Measurements from ENCODE around the gene DCLK1. TPM values are rescaled to one million over a fixed set of nuclear protein-coding genes. Genes with fewer than 3 reads are reported as not detected.

DCLK1 gene
- total and polyA plus RNA-seq, 4 donors: 2.6 to 47.4 (median 13.9) TPM

- intact Hi-C loops (cut with DNase I): loop anchor here in 1 of 2 donors (10.0 kb wide), 1 partner anchor 168 kb away; no protein-coding TSS in a partner anchor
- no peaks in the 10 kb centered on the region for H3K4me1 ChIP-seq (ENCODE audit: control insufficient read depth in 1 of 2, insufficient read depth in 2 of 2, low read length in 2 of 2)
- no peaks in the 10 kb centered on the region for H3K36me3 ChIP-seq (ENCODE audit: control insufficient read depth in 1 of 2, insufficient read depth in 2 of 2, low read length in 1 of 2)
- H3K27ac ChIP-seq (ENCODE audit: low read depth in 1 of 2, low read length in 2 of 2): no peak overlapping the region
- H3K9me3 ChIP-seq (ENCODE audit: control insufficient read depth, low read length): no peaks in the 10 kb centered on the region
- WGBS, 2 donors: 51 to 56% methylated on average over 9 of the region's 9 CpGs
- H3K4me3 ChIP-seq (ENCODE audit: low read length in 2 of 2): no peak overlapping the region
- H3K27me3 ChIP-seq (ENCODE audit: control insufficient read depth in 1 of 2, insufficient read depth in 2 of 2, low read length in 1 of 2): no peaks in the 10 kb centered on the region
- no peak for DNase-seq
- ATAC-seq (ENCODE audit: low FRiP score): no peak
These were observed 244.7 kb downstream of the DCLK1 start for GRCh38 chr13:35886332-35887114.

- intact Hi-C loops (cut with DNase I): loop anchor here in 1 of 2 donors (10.0 kb wide), 1 partner anchor 171 kb away; no protein-coding TSS in a partner anchor
- H3K4me3 ChIP-seq (ENCODE audit: low read length in 2 of 2): no peak overlapping the region
- H3K9me3 ChIP-seq (ENCODE audit: control insufficient read depth, low read length): no peaks in the 10 kb centered on the region
- no peaks in the 10 kb centered on the region for H3K27me3 ChIP-seq (ENCODE audit: control insufficient read depth in 1 of 2, insufficient read depth in 2 of 2, low read length in 1 of 2)
- H3K27ac ChIP-seq (ENCODE audit: low read depth in 1 of 2, low read length in 2 of 2): no peak overlapping the region
- DNase-seq (no peak), ATAC-seq (ENCODE audit: low FRiP score) (no peak)
- H3K36me3 ChIP-seq (ENCODE audit: control insufficient read depth in 1 of 2, insufficient read depth in 2 of 2, low read length in 1 of 2): no peaks in the 10 kb centered on the region
- H3K4me1 ChIP-seq (ENCODE audit: control insufficient read depth in 1 of 2, insufficient read depth in 2 of 2, low read length in 2 of 2): peaks cover 0 to 2% of the 10 kb centered on the region in 2 donors
- 91 to 95% methylated on average over 4 of the region's 4 CpGs for WGBS, 2 donors
These were observed 246.9 kb downstream of the DCLK1 start for GRCh38 chr13:35884211-35884760.

- no peak overlapping the region for H3K27ac ChIP-seq (ENCODE audit: low read depth in 1 of 2, low read length in 2 of 2)
- H3K4me3 ChIP-seq (ENCODE audit: low read length in 2 of 2): no peak overlapping the region
- H3K27me3 ChIP-seq (ENCODE audit: control insufficient read depth in 1 of 2, insufficient read depth in 2 of 2, low read length in 1 of 2): no peaks in the 10 kb centered on the region
- peaks cover 0 to 2% of the 10 kb centered on the region in 2 donors for H3K4me1 ChIP-seq (ENCODE audit: control insufficient read depth in 1 of 2, insufficient read depth in 2 of 2, low read length in 2 of 2)
- 55 to 63% methylated on average over 10 of the region's 10 CpGs for WGBS, 2 donors
- DNase-seq: no peak
- no peaks in the 10 kb centered on the region for H3K9me3 ChIP-seq (ENCODE audit: control insufficient read depth, low read length)
- intact Hi-C loops (cut with DNase I): loop anchor here in 1 of 2 donors (10.0 kb wide), 1 partner anchor 172 kb away; no protein-coding TSS in a partner anchor
- H3K36me3 ChIP-seq (ENCODE audit: control insufficient read depth in 1 of 2, insufficient read depth in 2 of 2, low read length in 1 of 2): no peaks in the 10 kb centered on the region
- ATAC-seq (ENCODE audit: low FRiP score): no peak
These were observed 248.3 kb downstream of the DCLK1 start for GRCh38 chr13:35882722-35883497.

- H3K4me1 ChIP-seq (ENCODE audit: control insufficient read depth in 1 of 2, insufficient read depth in 2 of 2, low read length in 2 of 2): peaks cover 0 to 2% of the 10 kb centered on the region in 2 donors
- ATAC-seq (ENCODE audit: low FRiP score): peak; percentile 39
- H3K27ac ChIP-seq (ENCODE audit: low read depth in 1 of 2, low read length in 2 of 2): no peak overlapping the region
These were observed 249.8 kb downstream of the DCLK1 start for GRCh38 chr13:35881360-35881759.

GRCh38 chr13:35879111-35879510 lies 252.1 kb downstream of the DCLK1 start:
- Histone ChIP-seq H3K36me3 (ENCODE audit: control insufficient read depth in 1 of 2, insufficient read depth in 2 of 2, low read length in 1 of 2) (no peaks in the 10 kb centered on the region), H3K27me3 (ENCODE audit: control insufficient read depth in 1 of 2, insufficient read depth in 2 of 2, low read length in 1 of 2) (no peaks in the 10 kb centered on the region), H3K9me3 (ENCODE audit: control insufficient read depth, low read length) (no peaks in the 10 kb centered on the region), H3K4me3 (ENCODE audit: low read length in 2 of 2) (no peak overlapping the region), H3K4me1 (ENCODE audit: control insufficient read depth in 1 of 2, insufficient read depth in 2 of 2, low read length in 2 of 2) (peaks cover 0 to 2% of the 10 kb centered on the region in 2 donors), H3K27ac (ENCODE audit: low read depth in 1 of 2, low read length in 2 of 2) (no peak overlapping the region)
- intact Hi-C loops (cut with DNase I): no loop called here
- DNase-seq: no peak
- no peak for ATAC-seq (ENCODE audit: low FRiP score)
- WGBS, 2 donors: 81 to 88% methylated on average over 4 of the region's 4 CpGs

More at GRCh38 chr13:35881360-35881759, 249.8 kb downstream of the DCLK1 start:
- 5 to 14% methylated on average over 1 of the region's 1 CpG for WGBS, 2 donors
- Histone ChIP-seq H3K36me3 (ENCODE audit: control insufficient read depth in 1 of 2, insufficient read depth in 2 of 2, low read length in 1 of 2) (no peaks in the 10 kb centered on the region), H3K4me3 (ENCODE audit: low read length in 2 of 2) (no peak overlapping the region), H3K27me3 (ENCODE audit: control insufficient read depth in 1 of 2, insufficient read depth in 2 of 2, low read length in 1 of 2) (no peaks in the 10 kb centered on the region), H3K9me3 (ENCODE audit: control insufficient read depth, low read length) (no peaks in the 10 kb centered on the region)
- no peak for DNase-seq
- intact Hi-C loops (cut with DNase I): loop anchor here in 1 of 2 donors (10.0 kb wide), 1 partner anchor 173 kb away; no protein-coding TSS in a partner anchor

GRCh38 chr13:35876601-35877000 lies 254.6 kb downstream of the DCLK1 start:
- no peak overlapping the region for H3K27ac ChIP-seq (ENCODE audit: low read depth in 1 of 2, low read length in 2 of 2)

GRCh38 chr13:35874704-35875103 lies 256.5 kb downstream of the DCLK1 start:
- H3K27me3 ChIP-seq (ENCODE audit: control insufficient read depth in 1 of 2, insufficient read depth in 2 of 2, low read length in 1 of 2): no peaks in the 10 kb centered on the region
- no peak overlapping the region for H3K27ac ChIP-seq (ENCODE audit: low read depth in 1 of 2, low read length in 2 of 2)
- peak; percentile 66 for ATAC-seq (ENCODE audit: low FRiP score)
- intact Hi-C loops (cut with DNase I): no loop called here
- WGBS, 2 donors: 55 to 64% methylated on average over 11 of the region's 11 CpGs
- H3K4me3 ChIP-seq (ENCODE audit: low read length in 2 of 2): no peak overlapping the region
- DNase-seq: no peak
- no peaks in the 10 kb centered on the region for H3K36me3 ChIP-seq (ENCODE audit: control insufficient read depth in 1 of 2, insufficient read depth in 2 of 2, low read length in 1 of 2)
- H3K9me3 ChIP-seq (ENCODE audit: control insufficient read depth, low read length): no peaks in the 10 kb centered on the region
- H3K4me1 ChIP-seq (ENCODE audit: control insufficient read depth in 1 of 2, insufficient read depth in 2 of 2, low read length in 2 of 2): no peaks in the 10 kb centered on the region

More at GRCh38 chr13:35876601-35877000, 254.6 kb downstream of the DCLK1 start:
- no peaks in the 10 kb centered on the region for H3K9me3 ChIP-seq (ENCODE audit: control insufficient read depth, low read length)
- no peaks in the 10 kb centered on the region for H3K36me3 ChIP-seq (ENCODE audit: control insufficient read depth in 1 of 2, insufficient read depth in 2 of 2, low read length in 1 of 2)
- intact Hi-C loops (cut with DNase I): no loop called here
- 91% methylated on average over 1 of the region's 1 CpG for WGBS, 2 donors
- H3K4me3 ChIP-seq (ENCODE audit: low read length in 2 of 2): no peak overlapping the region
- peaks cover 0 to 2% of the 10 kb centered on the region in 2 donors for H3K4me1 ChIP-seq (ENCODE audit: control insufficient read depth in 1 of 2, insufficient read depth in 2 of 2, low read length in 2 of 2)
- ATAC-seq (ENCODE audit: low FRiP score) (no peak), DNase-seq (no peak)
- no peaks in the 10 kb centered on the region for H3K27me3 ChIP-seq (ENCODE audit: control insufficient read depth in 1 of 2, insufficient read depth in 2 of 2, low read length in 1 of 2)

GRCh38 chr13:35872369-35872768 lies 258.8 kb downstream of the DCLK1 start:
- WGBS, 2 donors: 89 to 98% methylated on average over 2 of the region's 2 CpGs
- Histone ChIP-seq H3K4me1 (ENCODE audit: control insufficient read depth in 1 of 2, insufficient read depth in 2 of 2, low read length in 2 of 2) (no peaks in the 10 kb centered on the region), H3K9me3 (ENCODE audit: control insufficient read depth, low read length) (no peaks in the 10 kb centered on the region), H3K27ac (ENCODE audit: low read depth in 1 of 2, low read length in 2 of 2) (no peak overlapping the region), H3K27me3 (ENCODE audit: control insufficient read depth in 1 of 2, insufficient read depth in 2 of 2, low read length in 1 of 2) (no peaks in the 10 kb centered on the region), H3K36me3 (ENCODE audit: control insufficient read depth in 1 of 2, insufficient read depth in 2 of 2, low read length in 1 of 2) (no peaks in the 10 kb centered on the region), H3K4me3 (ENCODE audit: low read length in 2 of 2) (no peak overlapping the region)
- intact Hi-C loops (cut with DNase I): no loop called here
- DNase-seq: no peak
- ATAC-seq (ENCODE audit: low FRiP score): no peak

Data from aorta (tissue), 5 donors.